Nephron (organoid): ENCODE measurements around the gene SCAF11.

Experiments
- H3K27ac Mint-ChIP-seq, 3 experiments: 2 replicates each; pipeline ENCODE4 v1.8.0; 2020; ENCODE audit warnings: mixed read lengths in 3 of 3, mild to moderate bottlenecking in 2 of 3, moderate library complexity in 1 of 3
- H3K27me3 Mint-ChIP-seq: 2 replicates; pipeline ENCODE4 v1.8.0; 2021; ENCODE audit warnings: low read depth, mild to moderate bottlenecking, moderate library complexity, mixed read lengths
- H3K36me3 Mint-ChIP-seq: 2 replicates; pipeline ENCODE4 v1.8.0; 2020; ENCODE audit warnings: low read depth, mixed read lengths
- H3K4me1 Mint-ChIP-seq: 2 replicates; pipeline ENCODE4 v1.8.0; 2020; ENCODE audit warnings: mixed read lengths
- H3K4me3 Mint-ChIP-seq, 3 experiments: 2 replicates each; pipeline ENCODE4 v1.8.0; 2020; ENCODE audit warnings: mild to moderate bottlenecking in 3 of 3, mixed read lengths in 3 of 3, moderate library complexity in 2 of 3
- H3K9me3 Mint-ChIP-seq: 2 replicates; pipeline ENCODE4 v1.8.0; 2020; ENCODE audit warnings: mixed read lengths
- TF ChIP-seq, protein P1 (sequence below), 3 experiments: fragments of 200-600 bp; sonication (generic); IDR thresholded peaks; one replicate each; pipeline ENCODE4 v1.5.0; 2021; ENCODE audit warnings: antibody characterized with exemption in 3 of 3; ENCODE audit not compliant: unreplicated experiment in 3 of 3

Gene SCAF11

DNA sequence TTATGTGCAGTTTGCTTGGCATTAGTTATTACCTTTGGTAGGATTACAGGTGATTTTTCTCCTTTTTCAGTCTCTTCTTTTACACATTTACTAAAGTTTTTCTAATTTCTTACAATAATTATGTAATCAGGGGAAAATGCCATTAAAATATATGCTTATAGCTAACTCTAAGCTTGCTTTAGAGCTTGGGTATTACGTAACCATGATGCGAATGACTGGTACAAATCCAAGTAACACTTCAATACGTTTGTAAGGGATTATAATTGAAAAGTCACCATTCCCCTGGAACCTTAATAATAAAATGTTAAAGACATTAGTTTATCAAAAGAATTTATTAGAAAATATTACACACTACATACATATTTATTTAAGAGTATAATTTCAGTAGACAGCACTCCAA is 71.6 kb downstream of the SCAF11 start:
- Mint-ChIP-seq H3K27me3 (no peaks in the 10 kb centered on the region), H3K27ac (no peak overlapping the region), H3K4me3 (no peak overlapping the region), H3K9me3 (no peaks in the 10 kb centered on the region), H3K36me3 (peaks cover 50% of the 10 kb centered on the region), H3K4me1 (no peaks in the 10 kb centered on the region)
- TF ChIP-seq, protein P1, sequence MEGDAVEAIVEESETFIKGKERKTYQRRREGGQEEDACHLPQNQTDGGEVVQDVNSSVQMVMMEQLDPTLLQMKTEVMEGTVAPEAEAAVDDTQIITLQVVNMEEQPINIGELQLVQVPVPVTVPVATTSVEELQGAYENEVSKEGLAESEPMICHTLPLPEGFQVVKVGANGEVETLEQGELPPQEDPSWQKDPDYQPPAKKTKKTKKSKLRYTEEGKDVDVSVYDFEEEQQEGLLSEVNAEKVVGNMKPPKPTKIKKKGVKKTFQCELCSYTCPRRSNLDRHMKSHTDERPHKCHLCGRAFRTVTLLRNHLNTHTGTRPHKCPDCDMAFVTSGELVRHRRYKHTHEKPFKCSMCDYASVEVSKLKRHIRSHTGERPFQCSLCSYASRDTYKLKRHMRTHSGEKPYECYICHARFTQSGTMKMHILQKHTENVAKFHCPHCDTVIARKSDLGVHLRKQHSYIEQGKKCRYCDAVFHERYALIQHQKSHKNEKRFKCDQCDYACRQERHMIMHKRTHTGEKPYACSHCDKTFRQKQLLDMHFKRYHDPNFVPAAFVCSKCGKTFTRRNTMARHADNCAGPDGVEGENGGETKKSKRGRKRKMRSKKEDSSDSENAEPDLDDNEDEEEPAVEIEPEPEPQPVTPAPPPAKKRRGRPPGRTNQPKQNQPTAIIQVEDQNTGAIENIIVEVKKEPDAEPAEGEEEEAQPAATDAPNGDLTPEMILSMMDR (IDR thresholded peaks at IDR 0.05; ENCODE audit: unreplicated experiment in 3 of 3), result no peak

DNA sequence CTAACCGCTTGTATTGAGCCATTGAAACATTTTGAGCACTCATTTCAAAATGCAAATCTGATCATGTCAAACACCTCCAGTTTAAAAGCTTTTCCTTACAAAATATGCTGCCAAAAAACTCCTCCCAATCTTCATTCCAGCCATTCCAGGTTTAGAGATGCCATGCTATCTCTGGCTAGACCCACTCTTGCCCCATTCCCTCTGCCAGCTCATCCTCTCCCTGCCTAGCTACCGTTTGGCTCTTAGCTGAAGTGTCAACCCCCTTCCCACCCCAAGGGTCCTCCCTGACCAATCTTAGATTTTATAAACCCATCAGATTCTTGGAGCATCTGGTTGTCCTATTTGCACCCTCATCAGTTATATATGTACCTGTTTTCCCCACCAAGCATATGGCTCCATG is 75.0 kb downstream of the SCAF11 start:
- Mint-ChIP-seq H3K9me3 (no peaks in the 10 kb centered on the region), H3K27ac (peak overlapping the region in 1 of 3 experiments; percentile 23), H3K36me3 (peaks cover 22% of the 10 kb centered on the region), H3K4me1 (peaks cover 5% of the 10 kb centered on the region), H3K27me3 (no peaks in the 10 kb centered on the region), H3K4me3 (no peak overlapping the region)
- TF ChIP-seq, protein P1 (IDR thresholded peaks at IDR 0.05; ENCODE audit: unreplicated experiment in 3 of 3), result no peak

GRCh38 chr12:45914090-45914489 is 76.3 kb downstream of the SCAF11 start:
- H3K27me3 Mint-ChIP-seq, result no peaks in the 10 kb centered on the region
- H3K36me3 Mint-ChIP-seq, result peaks cover 18% of the 10 kb centered on the region
- no peak overlapping the region for H3K4me3 Mint-ChIP-seq
- H3K4me1 Mint-ChIP-seq, result peaks cover 5% of the 10 kb centered on the region
- no peak overlapping the region for H3K27ac Mint-ChIP-seq
- H3K9me3 Mint-ChIP-seq, result no peaks in the 10 kb centered on the region
- TF ChIP-seq, protein P1 (IDR thresholded peaks at IDR 0.05; ENCODE audit: unreplicated experiment in 3 of 3), result no peak

DNA sequence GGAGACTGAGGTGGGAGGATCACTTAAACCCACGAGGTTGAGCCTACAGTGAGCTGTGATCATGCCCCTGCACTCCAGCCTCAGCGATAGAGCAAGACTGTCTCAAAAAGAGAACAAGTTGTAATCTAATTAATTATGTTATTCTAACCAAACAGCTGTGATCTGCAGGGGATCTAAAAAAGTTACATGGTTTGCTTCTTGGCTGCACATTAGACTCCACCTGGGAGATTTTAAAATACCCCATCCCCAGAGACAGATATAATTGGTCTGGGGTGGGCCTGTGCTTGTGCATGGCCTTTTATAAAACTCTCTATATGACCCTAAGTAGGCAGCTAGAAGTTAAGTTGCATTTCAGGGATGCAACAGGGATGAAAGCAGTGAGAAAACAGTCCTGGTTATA is 76.7 kb downstream of the SCAF11 start:
- TF ChIP-seq, protein P1 (IDR thresholded peaks at IDR 0.05; ENCODE audit: unreplicated experiment in 3 of 3), result no peak
- Mint-ChIP-seq H3K36me3 (peaks cover 21% of the 10 kb centered on the region), H3K9me3 (no peaks in the 10 kb centered on the region), H3K4me3 (no peak overlapping the region), H3K27ac (no peak overlapping the region), H3K27me3 (no peaks in the 10 kb centered on the region), H3K4me1 (peaks cover 5% of the 10 kb centered on the region)

- Mint-ChIP-seq H3K4me3 (no peak overlapping the region), H3K9me3 (no peaks in the 10 kb centered on the region), H3K27me3 (no peaks in the 10 kb centered on the region), H3K36me3 (peaks cover 19% of the 10 kb centered on the region), H3K4me1 (peaks cover 5% of the 10 kb centered on the region), H3K27ac (no peak overlapping the region)
- TF ChIP-seq, protein P1 (IDR thresholded peaks at IDR 0.05; ENCODE audit: unreplicated experiment in 3 of 3), result no peak
Measured at GRCh38 chr12:45912774-45913173, 77.6 kb downstream of the SCAF11 start.

DNA sequence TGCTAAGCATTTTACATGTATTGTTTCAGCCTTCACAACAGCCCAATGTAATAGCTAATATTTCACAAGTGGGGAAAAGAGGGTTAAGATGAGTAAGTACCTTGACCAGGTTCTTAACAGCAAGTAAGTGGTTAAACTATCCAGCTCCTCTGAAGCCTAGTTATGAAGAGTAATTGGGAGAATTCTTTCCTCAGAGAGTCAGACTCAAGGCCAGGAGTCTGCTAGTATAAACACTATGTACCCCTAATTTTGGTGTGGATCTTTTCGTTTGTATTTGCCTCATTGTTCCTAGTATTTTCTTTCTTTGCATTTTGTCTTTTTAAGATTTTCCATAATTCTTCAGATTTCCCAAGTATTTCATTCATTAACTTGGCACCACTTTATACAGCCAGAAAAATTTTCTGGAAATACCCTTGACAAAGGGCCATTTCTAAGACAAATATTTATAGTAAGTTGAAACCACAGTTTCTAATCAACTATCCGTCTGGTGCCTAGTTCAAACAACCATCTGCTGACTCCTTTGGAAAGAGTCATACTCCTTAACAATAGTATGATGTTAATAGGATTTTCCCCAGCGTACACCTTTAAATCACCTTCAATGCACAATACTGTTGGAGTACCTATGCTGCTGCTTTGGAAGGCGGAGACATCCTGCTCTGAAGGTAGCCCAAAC is 81.2 kb downstream of the SCAF11 start:
- TF ChIP-seq, protein P1 (IDR thresholded peaks at IDR 0.05; ENCODE audit: unreplicated experiment in 3 of 3), result no peak
- peaks cover 5% of the 10 kb centered on the region for H3K4me1 Mint-ChIP-seq
- H3K4me3 Mint-ChIP-seq, result no peak overlapping the region
- H3K27ac Mint-ChIP-seq, result peak overlapping the region in 1 of 3 experiments; percentile 46
- no peaks in the 10 kb centered on the region for H3K9me3 Mint-ChIP-seq
- peaks cover 25% of the 10 kb centered on the region for H3K36me3 Mint-ChIP-seq
- no peaks in the 10 kb centered on the region for H3K27me3 Mint-ChIP-seq
